Measurements from ENCODE around the gene TMEM271.

The TMEM271 gene, protein sequence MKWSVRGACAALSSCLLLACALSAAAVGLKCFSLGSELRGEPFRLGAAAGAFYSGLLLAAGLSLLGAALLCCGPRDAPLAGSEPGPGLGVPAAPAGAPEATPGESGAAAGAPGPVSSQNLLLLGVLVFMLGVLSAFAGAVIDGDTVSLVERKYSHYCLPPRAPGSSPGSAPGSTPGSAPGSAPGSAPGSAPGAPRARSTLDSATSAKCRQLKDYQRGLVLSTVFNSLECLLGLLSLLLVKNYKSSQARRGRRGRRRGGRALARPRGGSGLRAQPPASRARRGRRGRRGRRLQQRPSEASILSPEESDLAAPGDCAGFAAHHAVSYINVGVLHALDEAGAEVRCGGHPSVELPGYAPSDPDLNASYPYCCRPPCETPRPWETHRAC

DNA sequence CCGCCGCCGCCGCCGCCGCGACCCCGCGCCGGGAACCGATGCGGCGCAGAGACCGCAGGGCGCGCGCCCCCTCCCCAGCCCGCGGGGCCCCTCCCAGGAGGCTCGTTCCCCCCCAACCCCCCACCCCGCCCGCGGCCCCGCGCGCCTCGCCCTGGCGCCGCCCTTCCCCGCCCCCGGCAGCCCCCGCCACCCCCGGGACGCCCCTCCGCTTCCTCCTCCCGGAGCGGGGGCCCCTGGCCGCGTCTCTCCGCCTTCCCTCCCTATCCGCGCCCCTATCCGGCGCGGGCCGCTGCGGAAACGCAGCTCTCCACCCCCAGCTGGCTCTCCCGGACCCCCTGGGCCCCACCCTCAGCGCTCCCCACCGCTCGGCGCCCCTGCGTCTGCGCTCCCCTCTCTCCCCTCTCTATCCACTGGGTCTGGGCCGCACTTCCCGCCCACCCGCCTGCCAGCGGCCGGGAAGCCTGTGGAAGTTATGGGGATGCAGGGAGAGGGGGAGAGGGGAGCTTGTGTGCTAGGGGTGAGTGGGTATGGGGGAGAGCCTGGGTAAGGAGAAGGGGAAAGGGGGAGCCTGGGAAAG, at the start of gene TMEM271:
TSS of gene TMEM271 (minus strand) at position 51 of the 577 bp plus-strand sequence. CDS start 233 bp downstream, outside the sequence.
- no peak for DNase-seq

DNA sequence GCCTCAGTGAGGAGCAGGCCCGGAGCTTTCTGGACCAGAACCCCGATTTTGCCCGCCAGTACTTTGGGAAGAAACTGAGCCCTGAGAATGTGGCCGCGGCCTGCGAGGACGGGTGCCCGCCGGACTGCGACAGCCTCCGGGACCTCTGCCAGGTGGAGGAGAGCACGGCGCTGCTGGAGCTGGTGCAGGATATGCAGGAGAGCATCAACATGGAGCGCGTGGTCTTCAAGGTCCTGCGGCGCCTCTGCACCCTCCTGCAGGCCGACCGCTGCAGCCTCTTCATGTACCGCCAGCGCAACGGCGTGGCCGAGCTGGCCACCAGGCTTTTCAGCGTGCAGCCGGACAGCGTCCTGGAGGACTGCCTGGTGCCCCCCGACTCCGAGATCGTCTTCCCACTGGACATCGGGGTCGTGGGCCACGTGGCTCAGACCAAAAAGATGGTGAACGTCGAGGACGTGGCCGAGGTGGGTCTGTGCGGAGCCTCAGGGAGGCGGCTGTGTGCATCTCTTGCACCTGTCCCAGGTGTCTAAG, 49.6 kb upstream of the TMEM271 start:
- DNase-seq, result no peak

DNA sequence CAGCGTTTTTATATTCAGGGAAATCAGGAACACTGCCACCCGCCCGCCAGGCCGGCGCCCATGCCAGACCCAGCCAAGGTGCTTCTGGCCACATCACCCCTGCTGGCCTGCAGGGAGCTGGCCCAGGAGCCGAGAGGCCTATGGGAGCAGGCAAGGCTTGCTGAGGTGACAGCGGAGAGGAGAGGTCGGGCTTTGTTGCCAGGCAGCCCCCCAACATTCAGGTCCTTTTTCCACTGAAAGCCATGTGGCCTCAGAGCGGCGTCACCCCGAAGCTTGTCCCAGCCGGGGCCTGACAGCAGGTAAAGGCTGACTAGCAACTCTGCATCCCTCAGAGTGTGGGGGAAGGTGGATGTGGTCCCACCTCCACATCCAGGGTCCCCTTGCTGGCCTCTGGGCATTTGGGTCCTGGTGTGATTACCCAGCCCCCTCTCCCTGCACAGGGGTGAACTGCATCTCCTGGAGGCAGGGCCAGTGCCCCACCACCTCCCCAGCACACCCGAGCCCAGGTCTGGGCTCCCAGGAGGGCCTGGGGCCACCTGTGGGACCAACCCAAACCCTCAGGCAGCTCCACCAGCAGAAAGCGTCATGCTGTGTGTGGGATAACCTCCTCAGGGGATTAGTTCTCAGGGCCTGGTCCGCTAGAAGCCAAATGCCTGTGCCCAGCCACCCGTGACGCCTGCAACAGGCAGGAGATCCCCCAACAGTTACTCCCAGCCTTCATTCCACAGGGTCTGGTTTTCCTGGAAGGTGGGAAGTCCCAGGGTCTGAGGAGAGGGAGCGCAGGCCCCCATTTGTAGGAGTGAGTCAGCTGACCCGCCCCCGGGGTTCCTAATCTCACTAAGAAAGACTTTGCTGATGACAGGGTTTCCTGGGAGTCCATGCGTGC, 48.9 kb upstream of the TMEM271 start, which contains the start of gene PDE6B:
TSS of gene PDE6B (plus strand) at position 869 of the 886 bp plus-strand sequence. CDS start 54 bp downstream, outside the sequence.
- no peak for DNase-seq

DNA sequence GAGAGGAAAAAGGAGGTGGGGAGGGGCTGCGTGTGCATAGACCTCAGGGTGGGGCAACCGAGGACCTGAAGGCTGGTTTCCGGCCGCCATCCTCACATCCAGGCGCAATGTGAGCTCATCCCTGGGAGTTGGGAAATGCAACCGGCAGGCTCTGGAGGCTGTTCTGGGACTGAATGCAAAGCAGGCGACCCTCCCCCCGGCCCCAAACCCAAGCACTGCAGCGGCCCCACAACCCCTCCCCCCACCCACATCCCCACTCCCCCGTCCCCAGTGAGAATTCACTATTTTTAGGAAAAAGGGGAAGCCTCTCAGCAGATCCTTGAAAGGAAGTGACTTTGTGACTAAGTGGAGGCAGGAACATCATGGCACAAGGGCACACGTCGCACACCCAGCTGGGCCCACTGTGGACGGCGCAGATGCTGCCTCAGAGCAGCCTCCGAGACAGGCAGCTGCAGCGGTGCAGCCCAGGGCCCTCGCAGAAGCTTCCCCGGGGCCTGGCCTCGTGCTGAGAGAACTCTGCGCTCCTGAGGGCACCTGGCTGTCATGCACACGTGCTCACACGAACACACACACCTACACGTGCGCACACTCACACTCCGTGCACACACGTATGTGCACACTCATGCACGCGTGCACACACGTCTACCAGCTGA, 47.9 kb upstream of the TMEM271 start:
- no peak for DNase-seq

DNA sequence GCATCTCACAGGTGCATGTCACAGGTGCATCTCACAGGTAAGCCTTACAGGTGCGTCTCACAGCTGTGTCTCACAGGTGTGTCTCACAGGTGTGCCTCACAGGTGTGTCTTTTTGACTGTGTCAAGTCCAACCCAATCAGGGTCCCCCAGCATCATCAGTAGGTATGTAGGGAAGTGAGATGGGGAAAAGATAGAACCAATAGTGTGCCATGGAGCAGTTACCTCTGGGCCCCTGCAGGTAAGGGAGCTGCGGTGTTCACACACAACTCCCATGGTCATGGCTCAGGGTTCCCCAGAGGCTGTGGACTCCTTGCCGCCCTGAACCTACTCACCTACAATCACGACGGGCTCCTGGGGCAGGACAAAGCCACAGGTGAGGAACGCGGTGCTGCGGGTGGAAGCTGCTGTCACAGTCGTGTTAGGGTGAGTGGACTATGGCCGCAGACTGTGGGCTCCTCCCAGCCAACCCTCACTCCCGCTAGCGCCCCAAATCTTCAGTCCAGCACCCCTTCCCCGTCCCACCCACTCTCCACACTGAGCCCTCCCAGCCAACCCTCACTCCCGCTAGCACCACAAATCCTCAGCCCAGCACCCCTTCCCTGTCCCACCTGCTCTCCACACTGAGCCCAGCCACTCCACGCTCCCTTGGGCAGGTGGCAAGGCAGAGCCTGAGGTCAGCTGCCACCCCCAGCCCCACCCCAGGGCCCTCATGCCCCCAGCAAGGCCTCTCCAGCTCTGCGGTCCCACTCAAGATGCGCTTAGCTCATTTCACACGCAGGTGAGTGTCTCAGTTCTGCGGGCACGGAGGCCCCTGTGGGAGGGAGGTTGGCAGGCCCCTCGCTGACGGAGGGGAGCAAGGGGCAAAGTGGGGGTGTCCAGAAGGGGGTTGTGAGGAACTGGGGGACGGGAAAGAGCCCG, 47.2 kb upstream of the TMEM271 start:
- DNase-seq, result no peak

DNA sequence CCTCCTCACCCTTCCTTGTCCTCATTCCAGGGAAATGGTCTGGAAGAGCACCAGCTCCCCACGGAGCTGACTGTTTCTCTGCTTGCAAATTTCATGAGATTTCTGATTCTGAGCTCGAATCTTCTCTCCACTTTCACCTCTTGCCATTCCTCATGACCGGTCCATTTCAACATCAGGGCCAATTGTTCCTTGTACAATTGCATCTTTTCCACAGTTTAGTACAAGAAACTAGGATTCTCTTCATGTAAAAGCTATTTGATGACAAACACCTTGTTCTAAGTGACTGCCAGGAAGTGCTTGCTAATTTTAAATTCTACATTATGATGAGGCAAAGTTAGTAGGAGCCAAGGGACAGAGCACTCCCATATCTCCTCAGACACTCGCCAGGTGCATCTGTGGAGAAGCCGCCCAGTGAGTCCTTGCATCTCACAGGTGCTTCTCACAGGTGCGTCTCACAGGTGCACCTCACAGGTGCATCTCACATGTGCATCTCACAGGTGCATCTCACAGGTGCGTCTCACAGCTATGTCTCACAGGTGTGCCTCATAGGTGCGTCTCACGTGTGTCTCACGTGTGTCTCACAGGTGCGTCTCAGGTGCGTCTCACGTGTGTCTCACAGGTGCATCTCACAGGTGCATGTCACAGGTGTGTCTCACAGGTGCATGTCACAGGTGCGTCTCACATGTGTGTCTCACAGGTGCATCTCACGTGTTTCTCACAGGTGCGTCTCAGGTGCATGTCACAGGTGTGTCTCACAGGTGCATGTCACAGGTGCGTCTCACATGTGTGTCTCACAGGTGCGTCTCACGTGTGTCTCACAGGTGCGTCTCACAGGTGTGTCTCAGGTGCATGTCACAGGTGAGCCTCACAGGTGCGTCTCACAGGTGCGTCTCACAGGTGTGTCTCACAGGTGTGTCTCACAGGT, 46.2 kb upstream of the TMEM271 start:
- no peak for DNase-seq

DNA sequence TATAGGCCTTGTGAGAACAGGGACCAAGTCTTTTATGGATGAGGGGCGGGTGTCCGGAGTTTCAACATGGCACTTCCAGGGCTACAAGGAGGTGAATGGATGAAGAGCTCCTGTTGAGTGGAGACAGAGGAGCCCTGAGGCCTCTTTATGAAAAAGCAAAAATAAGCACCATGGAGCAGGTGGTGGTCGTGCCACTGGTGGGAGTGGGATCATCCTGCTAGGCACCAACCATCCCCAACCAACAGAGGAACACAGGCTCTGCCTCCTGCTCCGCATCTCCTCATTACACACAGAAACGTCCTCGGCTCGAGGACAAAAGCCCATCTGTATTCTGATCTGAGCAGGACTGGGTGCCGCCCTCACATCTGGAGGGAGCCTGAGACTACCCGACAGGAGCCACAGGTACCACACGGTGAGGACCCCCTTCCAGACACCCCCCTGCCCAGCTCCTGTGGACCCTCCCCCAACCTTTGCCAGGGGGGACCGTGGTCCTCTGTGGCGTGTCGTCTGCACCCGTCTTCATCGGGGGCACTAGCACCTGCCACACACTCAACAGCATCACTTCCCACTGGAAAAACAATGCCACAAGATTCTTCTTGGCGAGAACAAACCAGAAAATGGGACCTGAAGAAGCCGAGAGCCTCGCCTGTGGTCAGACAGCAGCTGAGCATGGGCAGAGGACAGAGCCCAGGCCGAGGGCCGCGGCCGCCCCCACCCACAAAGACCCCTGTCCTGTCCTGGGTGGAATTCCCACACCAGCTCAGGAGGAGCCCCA, 45.4 kb upstream of the TMEM271 start:
- DNase-seq, result no peak

DNA sequence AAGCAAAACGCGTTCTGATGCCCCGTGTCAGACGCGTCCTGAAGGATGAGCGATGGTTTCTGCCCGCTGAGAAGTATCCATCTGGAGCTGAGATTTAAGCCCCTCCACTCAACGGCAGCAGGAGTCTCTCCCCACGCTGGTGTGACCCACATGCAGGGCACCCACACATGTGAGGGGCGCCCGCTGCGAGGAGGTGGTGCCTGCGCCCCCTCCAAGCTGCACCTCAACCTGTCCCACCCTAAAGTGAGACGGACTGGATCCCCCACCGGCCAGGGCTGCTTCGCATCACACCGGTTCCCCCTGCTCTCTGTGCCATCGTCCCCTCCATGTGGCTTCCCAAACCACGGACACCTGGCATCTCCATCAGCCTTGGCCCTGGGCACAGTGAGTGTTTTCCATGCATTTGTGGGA, 44.8 kb upstream of the TMEM271 start:
- no peak for DNase-seq

DNA sequence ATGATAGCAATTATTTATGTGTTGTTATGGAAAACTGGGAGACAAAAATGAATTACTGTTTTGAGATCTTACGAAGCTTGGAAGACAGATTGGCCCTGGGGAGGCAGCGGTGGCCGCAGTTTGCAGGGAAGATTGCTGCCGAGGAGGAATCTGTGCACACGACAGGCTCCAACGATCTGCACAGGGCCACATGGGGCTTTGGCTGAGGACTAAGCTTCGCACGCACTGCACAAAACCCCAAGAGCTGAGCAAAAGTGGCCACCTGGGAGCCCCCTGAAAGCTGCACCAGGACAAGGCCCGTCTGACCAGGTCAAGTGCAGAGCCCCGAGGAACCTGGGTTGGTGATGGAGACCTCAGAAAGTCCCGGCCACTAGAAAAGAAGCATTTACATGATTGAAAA, 44.1 kb upstream of the TMEM271 start:
- DNase-seq, result no peak

DNA sequence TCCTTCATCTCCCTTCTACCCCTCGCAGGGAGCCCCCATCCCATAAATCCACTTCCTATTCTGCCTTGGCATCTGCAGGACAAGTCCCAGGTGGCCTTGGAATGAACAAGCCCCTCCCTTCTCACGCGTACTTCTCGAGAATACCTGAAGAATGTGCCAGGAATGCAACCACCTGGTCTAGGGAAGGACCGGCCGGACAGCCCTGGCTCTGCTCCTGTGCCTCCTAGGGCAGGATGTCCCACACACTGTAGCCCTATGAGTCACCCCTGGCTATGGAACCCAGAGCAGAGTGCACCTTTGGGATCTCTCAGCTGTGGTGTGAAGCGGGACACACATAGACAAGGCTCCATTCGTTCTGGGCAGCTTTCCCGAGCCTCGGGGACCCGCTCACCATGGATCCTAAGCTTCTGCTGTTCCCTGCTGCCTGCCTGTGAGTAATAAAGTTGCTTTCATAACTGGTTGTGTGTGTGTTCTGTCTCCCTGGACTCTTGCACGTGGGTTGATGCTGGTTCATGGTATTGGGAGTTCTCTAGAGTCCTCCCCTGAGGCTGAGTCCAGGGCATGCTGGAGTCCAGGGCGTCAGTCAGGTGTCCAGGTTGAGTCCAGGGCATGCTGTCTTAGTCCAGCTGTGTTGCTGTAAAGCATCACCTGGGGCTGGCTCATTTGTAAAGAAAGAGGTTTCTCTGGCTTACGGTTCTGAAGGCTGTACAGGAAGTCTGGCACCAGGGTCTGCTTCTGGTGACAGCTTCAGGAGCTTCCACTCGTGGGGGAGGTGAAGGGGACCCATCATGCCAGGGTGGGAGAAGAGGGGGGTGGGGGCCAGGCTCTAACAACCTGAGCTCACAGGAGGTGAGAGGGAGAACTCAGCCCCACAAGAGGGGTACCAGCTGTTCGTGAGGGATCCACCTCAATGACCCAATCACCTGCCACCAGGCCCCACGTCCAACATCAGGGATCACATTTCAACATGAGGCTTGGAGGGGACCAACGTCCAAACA, 41.8 kb upstream of the TMEM271 start:
- no peak for DNase-seq

DNA sequence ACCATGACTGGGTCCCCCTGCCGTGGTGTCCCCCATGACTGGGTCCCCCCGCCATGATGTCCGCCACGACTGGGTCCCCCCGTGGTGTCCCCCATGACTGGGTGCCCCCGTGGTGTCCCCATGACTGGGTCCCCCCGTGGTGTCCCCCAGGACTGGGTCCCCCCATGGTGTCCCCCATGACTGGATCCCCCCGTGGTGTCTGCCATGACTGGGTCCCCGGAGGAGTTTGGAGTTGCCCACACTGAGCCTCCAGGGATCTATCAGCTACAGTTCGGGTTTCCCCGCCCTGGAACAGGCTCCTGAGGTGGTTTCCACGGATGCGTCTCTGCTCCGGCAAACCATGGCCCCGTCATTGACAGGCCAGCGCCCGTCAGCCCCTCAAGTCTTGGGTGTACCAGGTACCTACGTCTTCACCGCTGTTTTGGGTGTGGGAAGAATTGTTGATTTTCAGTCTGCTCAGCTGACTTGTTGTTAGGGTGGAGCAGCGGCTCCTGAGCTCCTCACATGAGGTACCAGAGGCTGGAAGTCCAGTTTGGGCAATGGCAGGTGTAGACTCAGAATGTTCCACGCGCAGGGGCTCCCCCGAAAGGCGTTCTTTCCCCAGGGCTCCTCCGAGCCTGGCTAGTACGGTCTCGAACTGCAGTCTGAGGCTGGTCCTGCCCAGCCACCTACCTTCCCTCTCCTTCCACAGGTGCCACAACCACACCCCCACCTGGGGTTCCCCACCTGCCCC, 41.0 kb upstream of the TMEM271 start:
- DNase-seq, result no peak

DNA sequence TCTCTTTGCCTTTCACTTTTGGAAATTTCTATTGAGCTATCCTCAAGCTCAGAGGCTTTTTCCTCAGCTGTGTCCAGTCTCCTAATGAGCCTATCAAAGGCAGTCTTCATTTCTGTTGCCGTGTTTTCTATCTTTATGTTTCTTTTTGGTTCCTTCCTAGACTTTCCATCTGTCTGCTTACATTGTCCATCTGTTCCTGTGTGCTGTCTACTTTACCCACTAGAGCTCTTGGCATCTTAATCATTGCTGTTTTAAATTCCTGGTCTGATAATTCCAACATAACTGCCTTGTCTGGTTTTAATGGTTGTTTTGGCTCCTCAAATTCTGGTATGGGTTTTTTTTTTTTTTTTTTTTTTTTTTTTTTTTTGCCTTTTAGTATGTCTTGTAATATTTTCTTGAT, 40.0 kb upstream of the TMEM271 start:
- DNase-seq, result no peak

DNA sequence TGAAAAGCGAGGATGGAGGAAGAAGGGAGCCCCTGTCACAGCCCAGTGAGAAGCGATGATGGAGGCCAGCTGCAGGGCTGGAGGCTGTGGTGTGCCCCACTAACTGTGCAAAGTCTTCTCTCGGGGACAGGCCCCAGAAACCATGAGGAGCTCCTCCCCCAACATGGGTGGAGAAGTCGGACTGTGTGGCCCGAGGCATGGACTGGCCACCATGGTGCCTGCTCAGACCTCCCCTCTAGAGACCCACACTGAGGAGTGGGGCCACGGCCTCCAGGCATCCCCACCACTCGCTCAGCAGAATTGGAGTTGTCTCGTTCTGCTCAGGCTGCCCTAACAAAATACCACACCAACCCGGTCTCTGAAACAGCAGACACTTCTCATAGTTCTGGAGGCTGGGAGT, 37.0 kb upstream of the TMEM271 start:
- DNase-seq, result no peak

DNA sequence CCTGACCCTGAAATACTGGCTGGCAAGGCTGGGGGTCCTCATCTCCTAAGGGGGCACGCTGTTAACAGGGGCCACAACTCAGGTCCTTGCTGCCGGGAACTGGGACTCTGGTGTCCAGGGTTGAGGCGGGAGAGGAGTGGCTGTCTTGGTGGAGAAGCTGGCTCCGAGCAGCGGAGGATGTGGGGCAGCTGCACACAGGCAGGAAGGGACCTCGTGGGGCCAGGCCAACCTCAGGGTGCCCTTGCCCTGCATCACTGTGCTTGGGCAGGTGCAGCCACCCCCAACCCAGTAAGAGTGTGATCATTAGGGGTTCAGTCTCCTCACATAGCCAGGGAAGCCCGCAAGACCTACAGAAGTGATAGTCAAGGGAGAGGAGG, 36.6 kb upstream of the TMEM271 start:
- DNase-seq, result no peak

DNA sequence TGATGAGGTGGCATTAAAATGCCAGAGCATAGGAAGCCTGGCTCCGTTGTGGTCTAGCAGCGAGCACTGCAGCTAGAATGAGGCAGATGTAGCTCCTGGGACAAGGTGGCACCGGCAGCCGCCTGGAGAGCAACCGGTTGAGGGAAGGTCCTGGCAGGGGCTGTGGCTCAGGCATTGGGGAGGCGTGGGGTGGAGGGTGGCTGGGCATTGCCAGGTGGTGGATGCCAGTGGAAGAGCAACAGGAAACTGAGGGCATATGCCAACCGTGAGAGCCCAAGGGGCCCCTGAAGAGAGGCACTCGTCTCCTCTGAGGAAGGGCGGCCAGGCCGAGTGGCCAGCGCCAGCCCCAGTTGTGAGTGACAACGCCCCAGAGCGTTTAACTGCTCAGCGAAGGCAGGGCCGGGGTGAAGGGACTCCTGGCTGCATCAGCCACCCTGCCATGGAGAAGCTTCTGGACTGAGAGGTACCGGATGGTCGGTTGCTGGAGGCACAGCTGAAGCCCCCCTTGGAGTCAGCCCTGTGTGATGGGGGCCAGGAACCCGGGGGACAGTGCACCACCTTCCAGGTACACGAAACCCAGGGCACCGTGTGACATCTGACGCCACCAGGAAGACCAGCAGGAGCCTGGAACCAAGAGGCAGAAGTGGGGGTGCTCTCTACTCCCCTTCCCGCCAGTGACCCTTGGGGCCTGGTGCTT, 36.1 kb upstream of the TMEM271 start:
- DNase-seq, result no peak

DNA sequence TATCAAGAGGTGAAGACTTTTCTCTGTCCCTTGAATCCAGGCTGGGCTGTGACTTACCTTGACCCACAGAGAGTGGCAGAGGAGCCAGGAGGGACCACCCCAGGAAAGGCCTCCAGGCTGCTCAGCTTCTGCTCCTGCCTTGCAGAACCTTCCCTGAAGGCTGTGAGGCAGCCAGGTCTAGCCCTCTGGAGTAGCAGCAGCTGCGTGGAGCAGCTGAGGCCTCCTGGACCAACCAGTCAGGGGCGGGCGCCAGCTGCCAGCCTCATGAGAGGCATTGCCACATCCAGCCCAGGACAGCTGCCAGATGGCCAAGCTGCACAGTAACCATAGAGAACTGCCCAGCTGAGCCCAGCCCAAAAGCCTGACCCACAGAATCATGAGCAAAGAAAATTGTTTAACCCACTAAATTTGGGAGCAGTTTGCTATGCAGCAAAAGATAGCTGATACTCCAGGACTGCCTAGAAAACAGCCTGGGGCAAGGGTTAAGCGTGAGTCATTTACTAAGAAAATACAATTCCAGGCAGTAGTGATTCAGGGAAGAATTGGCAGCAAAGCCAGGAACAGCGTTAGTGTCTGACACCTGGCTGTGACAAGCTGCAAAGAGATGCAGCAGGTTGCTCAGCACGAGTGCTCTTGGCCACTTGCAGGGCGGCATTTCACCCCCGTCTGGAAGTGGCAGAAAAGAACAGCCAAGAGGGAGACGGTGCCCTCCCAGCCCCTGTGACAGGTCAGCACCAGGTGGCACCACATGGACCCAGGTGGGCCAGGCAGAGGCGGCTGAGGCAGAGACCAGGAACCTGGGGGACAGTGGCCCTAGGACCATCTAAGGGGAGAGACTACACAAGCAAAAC, 34.5 kb upstream of the TMEM271 start:
- DNase-seq, result no peak

Data from DMS153 (cell line).